Cardiac muscle cell (in vitro differentiated cells and primary cell): Measurements from ENCODE around the gene CHAF1B. TPM values are rescaled to one million over a fixed set of nuclear protein-coding genes. Genes with fewer than 3 reads are reported as not detected.

ENCODE experiments used
- DNase-seq, 2 donors: peaks; one replicate each; pipeline versions ENCODE4 v3.0.0 to v3.0.0-alpha.2; 2010 to 2017; ENCODE audit warnings: low read depth in 1 of 2, low spot score in 1 of 2
- H3K27ac ChIP-seq: fragments of 200-600 bp; sonication (generic); 2 replicates; pipeline ENCODE4 v1.5.1; 2016
- H3K27me3 ChIP-seq: fragments of 200-600 bp; sonication (generic); 2 replicates; pipeline ENCODE4 v1.6.0; 2016; ENCODE audit warnings: control low read depth
- H3K36me3 ChIP-seq: fragments of 200-600 bp; sonication (generic); 2 replicates; pipeline ENCODE4 v1.5.1; 2016; ENCODE audit warnings: control low read depth
- H3K4me1 ChIP-seq: fragments of 200-600 bp; sonication (generic); 2 replicates; pipeline ENCODE4 v1.8.1; 2017; ENCODE audit warnings: low read depth, mild to moderate bottlenecking, mixed run types
- H3K4me3 ChIP-seq: fragments of 200-600 bp; sonication (generic); 2 replicates; pipeline ENCODE4 v1.5.1; 2016; ENCODE audit warnings: mild to moderate bottlenecking
- H3K9me3 ChIP-seq: fragments of 200-600 bp; sonication (generic); 2 replicates; pipeline ENCODE4 v1.5.1; 2017; ENCODE audit warnings: low read depth, mild to moderate bottlenecking, control low read depth
- polyA plus RNA-seq: library from polyadenylated mRNA; unstranded; fragments of >200 nt; fragmentation: Nextera tagmentation; extraction: Ambion mirVana; gene quantifications from 2 replicates; pipeline ENCODE4 v1.2.1, GENCODE V29; 2016
- total RNA-seq: library from RNA; depleted of rRNA; stranded (reverse); fragments of >200 nt; gene quantifications from 2 replicates; pipeline ENCODE4 v1.2.3, GENCODE V29; 2016
- TF ChIP-seq, protein P1 (sequence below): IDR thresholded peaks from 2 replicates; pipeline ENCODE4 v1.5.1; 2012; ENCODE audit warnings: low read depth, mild to moderate bottlenecking, low read length

CHAF1B gene
- total and polyA plus RNA-seq, 2 experiments from 2014 or later = 3.1 to 5.0 TPM

DNA sequence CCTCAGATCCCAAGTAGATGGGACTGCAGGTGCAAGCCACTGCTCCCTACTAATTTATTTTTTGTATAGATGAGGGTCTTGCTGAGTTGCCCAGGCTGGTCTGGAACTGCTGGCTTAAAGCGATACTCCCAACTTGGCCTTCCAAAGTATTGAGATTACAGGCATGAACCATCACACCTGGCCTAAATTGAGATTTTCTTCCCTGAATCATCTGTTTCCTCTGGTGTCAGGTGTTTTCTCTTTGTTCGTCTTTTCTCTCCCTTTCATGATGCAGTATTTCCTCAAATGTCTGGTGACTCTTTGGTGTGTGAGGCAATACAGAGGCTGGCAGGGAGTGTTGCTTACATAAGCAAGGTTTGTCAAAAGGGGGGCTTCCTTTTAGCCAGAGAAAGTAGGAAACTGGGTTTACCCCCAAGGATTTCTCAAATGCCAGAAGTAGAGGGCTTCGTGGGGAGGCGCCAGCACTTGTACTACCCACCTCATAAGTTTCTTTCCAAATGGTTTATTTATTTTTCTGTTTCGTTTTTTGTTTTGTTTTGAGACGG is 67.2 kb downstream of the CHAF1B start:
- H3K27me3 ChIP-seq = no peaks in the 10 kb centered on the region
- no peaks in the 10 kb centered on the region for H3K4me1 ChIP-seq
- H3K9me3 ChIP-seq = no peaks in the 10 kb centered on the region
- DNase-seq = no peak
- H3K27ac ChIP-seq = no peak overlapping the region
- H3K4me3 ChIP-seq = no peak overlapping the region
- TF ChIP-seq, protein P1, sequence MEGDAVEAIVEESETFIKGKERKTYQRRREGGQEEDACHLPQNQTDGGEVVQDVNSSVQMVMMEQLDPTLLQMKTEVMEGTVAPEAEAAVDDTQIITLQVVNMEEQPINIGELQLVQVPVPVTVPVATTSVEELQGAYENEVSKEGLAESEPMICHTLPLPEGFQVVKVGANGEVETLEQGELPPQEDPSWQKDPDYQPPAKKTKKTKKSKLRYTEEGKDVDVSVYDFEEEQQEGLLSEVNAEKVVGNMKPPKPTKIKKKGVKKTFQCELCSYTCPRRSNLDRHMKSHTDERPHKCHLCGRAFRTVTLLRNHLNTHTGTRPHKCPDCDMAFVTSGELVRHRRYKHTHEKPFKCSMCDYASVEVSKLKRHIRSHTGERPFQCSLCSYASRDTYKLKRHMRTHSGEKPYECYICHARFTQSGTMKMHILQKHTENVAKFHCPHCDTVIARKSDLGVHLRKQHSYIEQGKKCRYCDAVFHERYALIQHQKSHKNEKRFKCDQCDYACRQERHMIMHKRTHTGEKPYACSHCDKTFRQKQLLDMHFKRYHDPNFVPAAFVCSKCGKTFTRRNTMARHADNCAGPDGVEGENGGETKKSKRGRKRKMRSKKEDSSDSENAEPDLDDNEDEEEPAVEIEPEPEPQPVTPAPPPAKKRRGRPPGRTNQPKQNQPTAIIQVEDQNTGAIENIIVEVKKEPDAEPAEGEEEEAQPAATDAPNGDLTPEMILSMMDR = no peak
- no peaks in the 10 kb centered on the region for H3K36me3 ChIP-seq

DNA sequence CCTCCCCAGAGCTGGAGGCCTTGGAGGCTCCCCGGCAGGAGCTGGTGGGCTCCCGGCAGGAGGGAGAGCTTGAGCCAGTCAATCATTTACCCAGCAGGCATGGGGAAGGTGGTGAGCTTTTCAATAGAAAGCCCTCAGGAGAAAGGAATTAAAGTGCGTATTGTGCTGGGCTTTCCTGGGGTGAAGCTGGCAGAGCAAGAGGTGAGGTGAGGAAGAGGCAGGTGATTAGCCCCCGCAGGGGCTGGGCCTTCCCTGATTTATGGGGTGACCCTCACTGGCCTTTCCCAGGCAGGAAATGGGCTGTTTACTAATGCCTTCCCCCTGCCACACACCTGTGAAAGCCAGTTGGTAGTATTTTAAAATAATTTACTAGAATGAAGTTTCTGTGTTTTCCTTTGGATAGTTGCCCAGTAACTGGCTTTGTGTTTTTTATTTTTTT is 68.9 kb downstream of the CHAF1B start:
- TF ChIP-seq, protein P1 = no peak
- no peaks in the 10 kb centered on the region for H3K36me3 ChIP-seq
- no peak overlapping the region for H3K27ac ChIP-seq
- no peaks in the 10 kb centered on the region for H3K27me3 ChIP-seq
- no peak for DNase-seq
- H3K4me3 ChIP-seq = no peak overlapping the region
- H3K4me1 ChIP-seq = peaks cover under 1% of the 10 kb centered on the region
- H3K9me3 ChIP-seq = no peaks in the 10 kb centered on the region

DNA sequence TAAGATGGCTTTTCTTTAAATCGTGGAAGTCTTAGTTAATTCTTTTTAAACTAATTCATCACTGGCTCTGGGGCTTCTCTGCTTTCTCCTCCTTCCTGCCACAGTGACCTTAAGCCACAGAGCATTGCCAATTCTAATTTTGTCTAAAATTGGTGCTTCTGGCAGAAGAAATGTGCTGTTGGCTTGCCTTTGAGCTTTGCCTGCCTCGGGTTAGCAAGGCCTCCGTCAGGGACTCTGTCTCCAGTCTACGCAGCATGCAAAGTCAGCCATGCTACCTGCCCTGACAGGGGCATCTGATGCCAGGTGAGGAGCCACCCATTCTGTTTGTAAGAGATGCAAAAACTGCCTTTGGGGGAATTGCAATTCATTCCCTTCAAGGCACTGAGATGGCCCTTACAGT is 69.5 kb downstream of the CHAF1B start:
- DNase-seq = no peak
- TF ChIP-seq, protein P1 = no peak
- Histone ChIP-seq H3K4me3 (no peak overlapping the region), H3K9me3 (no peaks in the 10 kb centered on the region), H3K27me3 (no peaks in the 10 kb centered on the region), H3K4me1 (peaks cover 5% of the 10 kb centered on the region), H3K27ac (no peak overlapping the region), H3K36me3 (no peaks in the 10 kb centered on the region)

DNA sequence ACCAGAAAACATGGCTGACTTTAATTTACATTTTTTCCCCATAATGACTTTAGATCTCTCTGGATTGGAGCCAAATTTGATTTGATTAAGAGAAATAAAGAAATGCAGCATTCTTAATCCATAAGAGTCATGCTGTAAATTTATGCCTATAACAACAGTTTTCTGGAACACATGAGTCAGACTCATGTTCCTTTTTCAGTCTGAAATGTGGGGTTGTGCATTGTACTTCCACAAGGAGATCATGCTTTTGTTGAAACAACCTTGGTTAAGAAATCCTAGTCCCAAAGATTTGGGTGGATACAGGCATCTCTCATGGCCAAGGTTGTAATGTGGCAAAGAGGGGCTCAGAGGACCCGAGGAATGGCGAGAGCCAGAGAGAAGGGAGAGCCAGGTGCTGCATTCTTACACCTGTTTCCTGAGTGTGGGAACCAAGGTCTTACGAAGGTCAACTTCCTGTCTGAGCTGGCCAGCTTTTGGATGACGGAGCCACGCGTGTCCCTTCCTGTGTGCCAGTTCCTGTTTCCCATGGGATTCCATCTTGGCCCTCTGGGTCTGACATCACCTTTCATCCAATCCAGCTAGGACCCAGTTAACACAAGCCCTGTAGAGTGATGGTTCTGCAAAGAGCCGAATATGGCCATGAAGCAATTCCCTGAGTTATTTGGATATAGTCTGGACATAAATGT is 71.7 kb downstream of the CHAF1B start:
- Histone ChIP-seq H3K9me3 (no peaks in the 10 kb centered on the region), H3K4me3 (no peak overlapping the region), H3K27ac (no peak overlapping the region), H3K27me3 (no peaks in the 10 kb centered on the region), H3K36me3 (no peaks in the 10 kb centered on the region), H3K4me1 (peaks cover 5% of the 10 kb centered on the region)
- TF ChIP-seq, protein P1 = no peak
- peak in 1 of 2 donors; percentile 21 for DNase-seq

DNA sequence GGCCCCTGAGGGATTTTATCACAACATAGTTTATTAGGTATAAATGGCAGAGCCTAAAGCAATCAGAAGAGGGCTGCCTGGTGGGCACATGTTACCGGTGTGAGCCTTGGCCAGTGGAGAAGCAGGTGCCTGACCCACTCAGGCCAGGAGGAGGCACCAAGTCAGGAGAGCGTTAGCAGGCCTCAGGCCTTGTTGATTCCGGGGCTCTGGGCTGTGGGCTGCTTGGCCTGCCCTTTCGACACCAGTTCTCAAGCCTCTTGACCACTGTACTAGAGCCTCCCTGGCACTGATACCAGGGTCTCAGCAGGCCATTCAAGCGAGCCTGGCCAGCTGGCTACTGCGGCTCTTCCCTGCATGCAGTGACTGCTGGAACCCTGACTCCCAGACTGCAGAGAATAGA is 73.9 kb downstream of the CHAF1B start:
- TF ChIP-seq, protein P1 = no peak
- Histone ChIP-seq H3K4me3 (no peak overlapping the region), H3K9me3 (no peaks in the 10 kb centered on the region), H3K27ac (peak overlapping the region; percentile 45), H3K27me3 (no peaks in the 10 kb centered on the region), H3K36me3 (no peaks in the 10 kb centered on the region), H3K4me1 (peaks cover 8% of the 10 kb centered on the region)
- DNase-seq = no peak
